Keratinocyte (primary cell): Measurements from ENCODE around the gene AHCTF1. TPM values are rescaled to one million over a fixed set of nuclear protein-coding genes. Genes with fewer than 3 reads are reported as not detected.
A peak's percentile ranks its signal among the peaks of the same experiment; 100 is the strongest.

Experiments used
- DNase-seq: peaks from one replicate; pipeline ENCODE4 v3.0.0-alpha.2; 2011; ENCODE audit warnings: low read depth, missing footprints, low spot score
- FAIRE-seq: peaks from 2 replicates; lab custom pipeline; 2011; peaks lifted over from hg19 to GRCh38; lab: Jason Lieb, UNC
- H2AFZ ChIP-seq: 2 replicates; pipeline ENCODE4 v1.6.0; 2012; ENCODE audit warnings: low read length, control low read depth, inconsistent platforms; ENCODE audit not compliant: control insufficient read depth
- H3K27ac ChIP-seq: 2 replicates; pipeline ENCODE4 v1.5.1; 2011; ENCODE audit warnings: low read length; ENCODE audit not compliant: control insufficient read depth, insufficient read depth
- H3K27me3 ChIP-seq: 3 replicates; pipeline ENCODE4 v1.6.0; 2011; ENCODE audit warnings: low read length; ENCODE audit not compliant: control insufficient read depth, insufficient read depth; ENCODE audit errors: extremely low read depth
- H3K36me3 ChIP-seq, 2 experiments: 2 replicates in 1 of 2; 3 replicates in 1 of 2; pipeline ENCODE4 v1.5.1; 2011; ENCODE audit warnings: low read length in 2 of 2, mild to moderate bottlenecking in 1 of 2; ENCODE audit not compliant: control insufficient read depth in 2 of 2, insufficient read depth in 2 of 2; ENCODE audit errors: extremely low read depth in 1 of 2
- H3K4me1 ChIP-seq: 3 replicates; pipeline ENCODE4 v1.5.1; 2011; ENCODE audit warnings: low read length; ENCODE audit not compliant: control insufficient read depth, insufficient read depth; ENCODE audit errors: extremely low read depth
- H3K4me2 ChIP-seq: 3 replicates; pipeline ENCODE4 v1.6.0; 2011; ENCODE audit warnings: low read depth, low read length; ENCODE audit not compliant: control insufficient read depth, insufficient read depth; ENCODE audit errors: extremely low read depth
- H3K4me3 ChIP-seq, 3 experiments: fragments of 200-600 bp in 1 of 3; sonication (generic) in 1 of 3; 2 replicates in 2 of 3; 3 replicates in 1 of 3; pipeline ENCODE4 v1.5.1; 2011 to 2016; ENCODE audit warnings: low read length in 3 of 3, mild to moderate bottlenecking in 3 of 3, control low read depth in 2 of 3, inconsistent platforms in 1 of 3, low read depth in 1 of 3, mixed read lengths in 1 of 3, mixed run types in 1 of 3, moderate library complexity in 1 of 3; ENCODE audit not compliant: control insufficient read depth in 2 of 3, insufficient read depth in 2 of 3; ENCODE audit errors: extremely low read depth in 1 of 3
- H3K79me2 ChIP-seq: 2 replicates; pipeline ENCODE4 v1.6.0; 2012; ENCODE audit warnings: low read length; ENCODE audit not compliant: control insufficient read depth, insufficient read depth
- H3K9ac ChIP-seq: 3 replicates; pipeline ENCODE4 v1.6.0; 2011; ENCODE audit warnings: low read length; ENCODE audit not compliant: control insufficient read depth, insufficient read depth; ENCODE audit errors: extremely low read depth
- H3K9me1 ChIP-seq: 3 replicates; pipeline ENCODE4 v1.6.0; 2011; ENCODE audit warnings: low read length; ENCODE audit not compliant: control insufficient read depth, insufficient read depth; ENCODE audit errors: extremely low read depth
- H3K9me3 ChIP-seq: 2 replicates; pipeline ENCODE4 v1.5.1; 2012; ENCODE audit warnings: low read depth, low read length; ENCODE audit not compliant: control insufficient read depth
- H4K20me1 ChIP-seq: 3 replicates; pipeline ENCODE4 v1.6.0; 2011; ENCODE audit warnings: low read length; ENCODE audit not compliant: control insufficient read depth, insufficient read depth; ENCODE audit errors: extremely low read depth
- CTCF ChIP-seq, 3 experiments: IDR thresholded peaks in 1 of 3; conservative IDR thresholded peaks in 1 of 3; optimal IDR thresholded peaks in 1 of 3; 2 replicates in 2 of 3; 3 replicates in 1 of 3; pipeline versions ENCODE3 to v1.5.1; 2011; ENCODE audit warnings: low read length in 3 of 3, mild to moderate bottlenecking in 3 of 3, moderate library complexity in 2 of 3, control low read depth in 1 of 3, inconsistent platforms in 1 of 3; ENCODE audit not compliant: insufficient read depth in 2 of 3; ENCODE audit errors: extremely low read depth in 1 of 3
- EZH2 ChIP-seq: IDR thresholded peaks from one replicate; pipeline ENCODE4 v1.6.1; 2012; ENCODE audit warnings: inconsistent platforms, mild to moderate bottlenecking, low read length, moderate library complexity
- dilution Hi-C: fragments of 300-500 bp; cut with MboI; formaldehyde crosslinking; loops from one replicate; pipeline ENCODE4 v1.7.0; 2020; ENCODE audit warnings: low sequenced_read_pairs; ENCODE audit not compliant: extremely low pct_ligation_motif_present
- polyA plus RNA-seq, 5 experiments: library from polyadenylated mRNA; depleted of rRNA in 3 of 5; stranded (reverse) in 3 of 5; stranded (forward) in 1 of 5; unstranded in 1 of 5; fragments of >200 nt; gene quantifications; 1 replicate in 1 of 5; 2 replicates in 3 of 5; 3 replicates in 1 of 5; pipeline versions ENCODE4 v1.2.1 to v1.2.3, GENCODE V29; 2011 to 2012; ENCODE audit warnings: missing spikeins in 2 of 5, low read depth in 1 of 5, low replicate concordance in 1 of 5

The AHCTF1 gene
- polyA plus RNA-seq, 1 donor (not counting 4 experiments of a cell fraction or from before 2014, with no cell fraction given) = 22.2 TPM

- Histone ChIP-seq H3K9me3 (no peaks in the 10 kb centered on the region), H3K36me3 (no peaks in the 10 kb centered on the region), H3K4me3 (no peak overlapping the region), H3K27me3 (no peaks in the 10 kb centered on the region), H4K20me1 (no peaks in the 10 kb centered on the region), H3K4me2 (no peak overlapping the region), H3K4me1 (peaks cover 4% of the 10 kb centered on the region), H3K27ac (no peak overlapping the region), H2AFZ (no peak overlapping the region), H3K9ac (no peak overlapping the region), H3K79me2 (no peaks in the 10 kb centered on the region), H3K9me1 (no peaks in the 10 kb centered on the region)
- FAIRE-seq (no peak), DNase-seq (no peak)
- TF ChIP-seq CTCF (optimal IDR thresholded peaks at IDR 0.05 in 1 of 3, IDR thresholded peaks at IDR 0.05 in 1 of 3, conservative IDR thresholded peaks at IDR 0.05 in 1 of 3; ENCODE audit: extremely low read depth in 1 of 3, insufficient read depth in 2 of 3, low read length in 3 of 3) (no peak), EZH2 (no peak)
- dilution Hi-C loops = no loop called here
These were observed 102.9 kb downstream of the AHCTF1 start for GRCh38 chr1:246828818-246829217.

- Histone ChIP-seq H3K4me3 (no peak overlapping the region), H3K36me3 (no peaks in the 10 kb centered on the region), H3K4me2 (peak overlapping the region; percentile 16), H2AFZ (no peak overlapping the region), H4K20me1 (no peaks in the 10 kb centered on the region), H3K9ac (no peak overlapping the region), H3K79me2 (no peaks in the 10 kb centered on the region), H3K9me1 (no peaks in the 10 kb centered on the region), H3K4me1 (peaks cover 4% of the 10 kb centered on the region), H3K9me3 (no peaks in the 10 kb centered on the region), H3K27ac (no peak overlapping the region), H3K27me3 (no peaks in the 10 kb centered on the region)
- DNase-seq = no peak
- TF ChIP-seq CTCF (optimal IDR thresholded peaks at IDR 0.05 in 1 of 3, IDR thresholded peaks at IDR 0.05 in 1 of 3, conservative IDR thresholded peaks at IDR 0.05 in 1 of 3; ENCODE audit: extremely low read depth in 1 of 3, insufficient read depth in 2 of 3, low read length in 3 of 3) (no peak), EZH2 (no peak)
- no peak for FAIRE-seq
- dilution Hi-C loops = no loop called here
These were observed 104.4 kb downstream of the AHCTF1 start for GRCh38 chr1:246827396-246827795.
